ENCODE measurements around the gene DENND4C.

Gene DENND4C

GRCh38 chr9:19379697-19380046 is 149.2 kb downstream of the DENND4C start:
- Histone ChIP-seq H3K4me1 (ENCODE audit: control insufficient read depth, insufficient read depth, low read length) (no peaks in the 10 kb centered on the region), H3K27ac (ENCODE audit: extremely low read depth, low read depth, low read length) (peak overlapping the region; percentile 99), H3K4me3 (ENCODE audit: low read depth, low read length) (peak overlapping the region; percentile 74), H3K36me3 (ENCODE audit: control insufficient read depth in 2 of 2, insufficient read depth in 1 of 2, low read length in 2 of 2) (peaks cover 29 to 50% of the 10 kb centered on the region in 2 experiments), H3K9me3 (ENCODE audit: control insufficient read depth, insufficient read depth, low read depth, low read length) (no peaks in the 10 kb centered on the region)
- no peak for TF ChIP-seq HIC1 (tag by site-specific recombination; IDR thresholded peaks at IDR 0.05)
- TF ChIP-seq EGR2 (tag by site-specific recombination; IDR thresholded peaks at IDR 0.05; ENCODE audit: low read depth): no peak
- no peak for TF ChIP-seq ZNF362 (tag by site-specific recombination; IDR thresholded peaks at IDR 0.05)
- TF ChIP-seq MEIS1 (CRISPR knock-in tag; IDR thresholded peaks at IDR 0.05; ENCODE audit: borderline replicate concordance): 0 out of 2 replicates have a peak, but pooled peaks have one; percentile 13
- TF ChIP-seq KLF10 (tag by site-specific recombination; IDR thresholded peaks at IDR 0.05): no peak
- no peak for TF ChIP-seq KLF16 (tag by site-specific recombination; IDR thresholded peaks at IDR 0.05)
- TF ChIP-seq ZXDB (tag by site-specific recombination; IDR thresholded peaks at IDR 0.05): no peak
- TF ChIP-seq HOXD13 (CRISPR knock-in tag; IDR thresholded peaks at IDR 0.05; ENCODE audit: borderline replicate concordance): no peak
- no peak for TF ChIP-seq BCL6B (tag by site-specific recombination; IDR thresholded peaks at IDR 0.05)
- no peak for TF ChIP-seq ZNF621 (tag by site-specific recombination; IDR thresholded peaks at IDR 0.05)
- TF ChIP-seq ZNF292 (tag by site-specific recombination; IDR thresholded peaks at IDR 0.05; ENCODE audit: borderline replicate concordance, low read depth): no peak
- no peak for TF ChIP-seq SALL2 (tag by site-specific recombination; IDR thresholded peaks at IDR 0.05; ENCODE audit: borderline replicate concordance)
- TF ChIP-seq ZNF155 (tag by site-specific recombination; IDR thresholded peaks at IDR 0.05): no peak
- TF ChIP-seq ZNF510 (tag by site-specific recombination; IDR thresholded peaks at IDR 0.05; ENCODE audit: insufficient replicate concordance): no peak
- TF ChIP-seq ZNF133 (tag by site-specific recombination; IDR thresholded peaks at IDR 0.05): no peak
- TF ChIP-seq REPIN1 (tag by site-specific recombination; IDR thresholded peaks at IDR 0.05; ENCODE audit: low read depth): 0 out of 2 replicates have a peak, but pooled peaks have one; percentile 35
- TF ChIP-seq WT1 (tag by site-specific recombination; IDR thresholded peaks at IDR 0.05): no peak
- TF ChIP-seq PBX3 (CRISPR knock-in tag; IDR thresholded peaks at IDR 0.05): 0 out of 2 replicates have a peak, but pooled peaks have one; percentile 69
- no peak for TF ChIP-seq ZSCAN18 (tag by site-specific recombination; IDR thresholded peaks at IDR 0.05)
- no peak for TF ChIP-seq ZNF449 (tag by site-specific recombination; IDR thresholded peaks at IDR 0.05)
- no peak for TF ChIP-seq ZNF473 (tag by site-specific recombination; IDR thresholded peaks at IDR 0.05)
- TF ChIP-seq ZNF776 (tag by site-specific recombination; IDR thresholded peaks at IDR 0.05; ENCODE audit: borderline replicate concordance): no peak
- TF ChIP-seq ZNF280D (tag by site-specific recombination; IDR thresholded peaks at IDR 0.05): no peak
- no peak for TF ChIP-seq MYNN (tag by site-specific recombination; IDR thresholded peaks at IDR 0.05; ENCODE audit: borderline replicate concordance)
- no peak for TF ChIP-seq GLI4 (tag by site-specific recombination; IDR thresholded peaks at IDR 0.05)
- CTCF ChIA-PET: interaction anchor here (1.6 kb wide), 1 partner anchor 73 kb away, joined by 4 read pairs; no protein-coding TSS in a partner anchor
- POLR2A ChIA-PET: interaction anchor here (1.0 to 2.6 kb wide), 9 partner anchors 9 to 330 kb away, joined by 3 to 14 read pairs (median 7); partner anchors contain the start of genes ACER2, DENND4C and RRAGA
